HEK293 (cell line): ENCODE data around the gene TMEM198.
A peak's percentile ranks its signal among the peaks of the same experiment; 100 is the strongest.

Experiments used
- CTCF ChIA-PET: fragments of 350-600 bp; formaldehyde crosslinking; extraction: SDS; loops from one replicate; lab custom pipeline; 2021; ENCODE audit warnings: antibody characterized with exemption; lab: Yijun Ruan, JAX
- POLR2A ChIA-PET: fragments of 300-600 bp; formaldehyde crosslinking; extraction: SDS; loops from one replicate; lab custom pipeline; 2020; ENCODE audit warnings: antibody characterized with exemption, inconsistent platforms; lab: Yijun Ruan, JAX
- H3K27ac ChIP-seq: fragments of 200-500 bp; sonication (Bioruptor generic); 2 replicates; pipeline ENCODE4 v1.5.1; 2014; ENCODE audit warnings: low read depth, low read length, control low read depth, inconsistent platforms; ENCODE audit errors: extremely low read depth
- H3K36me3 ChIP-seq, 2 experiments: fragments of 200-500 bp in 1 of 2; sonication (Bioruptor generic) in 1 of 2; 1 replicate in 1 of 2; 2 replicates in 1 of 2; pipeline ENCODE4 v1.5.1; 2014 to 2017; ENCODE audit warnings: inconsistent platforms in 2 of 2, low read length in 2 of 2; ENCODE audit not compliant: control insufficient read depth in 2 of 2, insufficient read depth in 1 of 2
- H3K4me1 ChIP-seq: fragments of 200-500 bp; sonication (Bioruptor generic); 2 replicates; pipeline ENCODE4 v1.5.1; 2014; ENCODE audit warnings: mild to moderate bottlenecking, low read length, inconsistent platforms; ENCODE audit not compliant: control insufficient read depth, insufficient read depth
- H3K4me3 ChIP-seq: 2 replicates; pipeline ENCODE4 v1.5.1; 2011; ENCODE audit warnings: low read depth, mild to moderate bottlenecking, control low read depth, low read length, moderate library complexity
- H3K9me3 ChIP-seq: fragments of 200-500 bp; sonication (Bioruptor generic); 2 replicates; pipeline ENCODE4 v1.5.1; 2014; ENCODE audit warnings: low read depth, low read length, inconsistent platforms; ENCODE audit not compliant: control insufficient read depth, insufficient read depth
- GLI4 ChIP-seq: fragments of 450-650 bp; formaldehyde crosslinking; IDR thresholded peaks from 2 replicates; pipeline ENCODE4 v1.5.1; 2016; ENCODE audit warnings: missing biosample characterization, missing genetic modification characterization
- PATZ1 ChIP-seq: fragments of 450-650 bp; formaldehyde crosslinking; IDR thresholded peaks from 2 replicates; pipeline ENCODE4 v1.5.1; 2016; ENCODE audit warnings: missing biosample characterization, missing genetic modification characterization
- PBX3 ChIP-seq: sonication (generic); formaldehyde crosslinking; IDR thresholded peaks from 2 replicates; pipeline ENCODE4 v1.8.1; 2022; ENCODE audit warnings: mild to moderate bottlenecking, moderate library complexity, missing genetic modification reagents
- ZFHX2 ChIP-seq: fragments of 450-650 bp; formaldehyde crosslinking; conservative IDR thresholded peaks from 2 replicates; pipeline ENCODE4 v1.5.1; 2016; ENCODE audit warnings: missing biosample characterization, missing genetic modification characterization
- ZNF132 ChIP-seq: fragments of 450-650 bp; formaldehyde crosslinking; IDR thresholded peaks from 2 replicates; pipeline ENCODE4 v1.5.1; 2017; ENCODE audit warnings: missing biosample characterization, missing genetic modification characterization, borderline replicate concordance
- ZNF140 ChIP-seq: fragments of 450-650 bp; formaldehyde crosslinking; IDR thresholded peaks from 2 replicates; pipeline ENCODE4 v1.5.1; 2016; ENCODE audit warnings: missing biosample characterization, missing genetic modification characterization
- ZNF157 ChIP-seq: fragments of 450-650 bp; formaldehyde crosslinking; IDR thresholded peaks from 2 replicates; pipeline ENCODE4 v1.5.1; 2016; ENCODE audit warnings: missing biosample characterization, missing genetic modification characterization
- ZNF18 ChIP-seq: fragments of 450-650 bp; formaldehyde crosslinking; IDR thresholded peaks from 2 replicates; pipeline ENCODE4 v1.5.1; 2016; ENCODE audit warnings: missing biosample characterization, missing genetic modification characterization
- ZNF248 ChIP-seq: fragments of 450-650 bp; formaldehyde crosslinking; IDR thresholded peaks from 2 replicates; pipeline ENCODE4 v1.5.1; 2017; ENCODE audit warnings: missing biosample characterization, missing genetic modification characterization
- ZNF274 ChIP-seq, 2 experiments: fragments of 200-500 bp in 1 of 2; fragments of 450-650 bp in 1 of 2; sonication (Bioruptor generic) in 1 of 2; formaldehyde crosslinking in 1 of 2; IDR thresholded peaks; 2 replicates each; pipeline versions ENCODE4 v1.5.1 to v1.6.1; 2014 to 2016; ENCODE audit warnings: borderline replicate concordance in 1 of 2, inconsistent platforms in 1 of 2, low read length in 1 of 2, missing biosample characterization in 1 of 2, missing genetic modification characterization in 1 of 2
- ZNF416 ChIP-seq: fragments of 450-650 bp; formaldehyde crosslinking; IDR thresholded peaks from 2 replicates; pipeline ENCODE4 v1.5.1; 2016; ENCODE audit warnings: missing biosample characterization, missing genetic modification characterization
- ZNF626 ChIP-seq: fragments of 450-650 bp; sonication (Bioruptor Pico); formaldehyde crosslinking; IDR thresholded peaks from 2 replicates; pipeline ENCODE4 v1.5.1; 2018; ENCODE audit warnings: missing biosample characterization, missing genetic modification characterization, inconsistent platforms
- TF ChIP-seq, protein P1 (sequence below): fragments of 450-650 bp; formaldehyde crosslinking; IDR thresholded peaks from 2 replicates; pipeline ENCODE4 v1.5.1; 2016; ENCODE audit warnings: missing biosample characterization, missing genetic modification characterization, low read depth
- TF ChIP-seq, protein P2 (sequence below): fragments of 450-650 bp; formaldehyde crosslinking; IDR thresholded peaks from 2 replicates; pipeline ENCODE4 v1.5.1; 2016; ENCODE audit warnings: missing biosample characterization, missing genetic modification characterization

Gene TMEM198

GRCh38 chr2:219596954-219597551 lies 53.2 kb downstream of the TMEM198 start:
- POLR2A ChIA-PET, result interaction anchor here (0.6 to 4.4 kb wide), 12 partner anchors 20 to 210 kb away, joined by 3 to 44 read pairs (median 6); partner anchors contain the start of genes CHPF, DNPEP, INHA and OBSL1
- Histone ChIP-seq H3K4me3 (peak overlapping the region; percentile 84), H3K4me1 (peaks cover 6% of the 10 kb centered on the region), H3K36me3 (peaks cover 0 to 11% of the 10 kb centered on the region in 2 experiments; a peak in 1 of 3 replicates), H3K27ac (peak overlapping the region; percentile 85), H3K9me3 (no peaks in the 10 kb centered on the region)
- TF ChIP-seq PBX3 (CRISPR knock-in tag), result no peak
- no peak for TF ChIP-seq ZNF248
- no peak for TF ChIP-seq ZNF626 (tag by site-specific recombination)
- no peak for TF ChIP-seq ZNF132 (tag by site-specific recombination)
- no peak for TF ChIP-seq GLI4 (tag by site-specific recombination)
- no peak for TF ChIP-seq ZNF416 (tag by site-specific recombination)
- TF ChIP-seq, protein P1, sequence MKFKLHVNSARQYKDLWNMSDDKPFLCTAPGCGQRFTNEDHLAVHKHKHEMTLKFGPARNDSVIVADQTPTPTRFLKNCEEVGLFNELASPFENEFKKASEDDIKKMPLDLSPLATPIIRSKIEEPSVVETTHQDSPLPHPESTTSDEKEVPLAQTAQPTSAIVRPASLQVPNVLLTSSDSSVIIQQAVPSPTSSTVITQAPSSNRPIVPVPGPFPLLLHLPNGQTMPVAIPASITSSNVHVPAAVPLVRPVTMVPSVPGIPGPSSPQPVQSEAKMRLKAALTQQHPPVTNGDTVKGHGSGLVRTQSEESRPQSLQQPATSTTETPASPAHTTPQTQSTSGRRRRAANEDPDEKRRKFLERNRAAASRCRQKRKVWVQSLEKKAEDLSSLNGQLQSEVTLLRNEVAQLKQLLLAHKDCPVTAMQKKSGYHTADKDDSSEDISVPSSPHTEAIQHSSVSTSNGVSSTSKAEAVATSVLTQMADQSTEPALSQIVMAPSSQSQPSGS (tag by site-specific recombination), result no peak
- TF ChIP-seq PATZ1 (tag by site-specific recombination), result no peak
- TF ChIP-seq ZNF157 (tag by site-specific recombination), result no peak
- TF ChIP-seq, protein P2, sequence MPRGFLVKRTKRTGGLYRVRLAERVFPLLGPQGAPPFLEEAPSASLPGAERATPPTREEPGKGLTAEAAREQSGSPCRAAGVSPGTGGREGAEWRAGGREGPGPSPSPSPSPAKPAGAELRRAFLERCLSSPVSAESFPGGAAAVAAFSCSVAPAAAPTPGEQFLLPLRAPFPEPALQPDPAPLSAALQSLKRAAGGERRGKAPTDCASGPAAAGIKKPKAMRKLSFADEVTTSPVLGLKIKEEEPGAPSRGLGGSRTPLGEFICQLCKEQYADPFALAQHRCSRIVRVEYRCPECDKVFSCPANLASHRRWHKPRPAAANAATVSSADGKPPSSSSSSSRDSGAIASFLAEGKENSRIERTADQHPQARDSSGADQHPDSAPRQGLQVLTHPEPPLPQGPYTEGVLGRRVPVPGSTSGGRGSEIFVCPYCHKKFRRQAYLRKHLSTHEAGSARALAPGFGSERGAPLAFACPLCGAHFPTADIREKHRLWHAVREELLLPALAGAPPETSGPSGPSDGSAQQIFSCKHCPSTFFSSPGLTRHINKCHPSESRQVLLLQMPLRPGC (tag by site-specific recombination), result no peak
- TF ChIP-seq ZFHX2 (tag by site-specific recombination), result no peak
- TF ChIP-seq ZNF274 (IDR thresholded peaks at IDR 0.05; ENCODE audit: low read length), result no peak
- no peak for TF ChIP-seq ZNF274 (tag by site-specific recombination; IDR thresholded peaks at IDR 0.05; ENCODE audit: borderline replicate concordance)
- no peak for TF ChIP-seq ZNF140
- no peak for TF ChIP-seq ZNF18 (tag by site-specific recombination)
- CTCF ChIA-PET, result interaction anchor here (0.9 to 3.4 kb wide), 4 partner anchors 37 to 323 kb away, joined by 3 to 13 read pairs (median 8); no protein-coding TSS in a partner anchor
